SK-N-SH (cell line): Measurements from ENCODE around the gene ARHGAP21. TPM values are rescaled to one million over a fixed set of nuclear protein-coding genes. Genes with fewer than 3 reads are reported as not detected.
"Not testable (repeated sequence)": the region's sequence is repeated elsewhere in the genome, so short reads cannot be mapped to it uniquely, and the experiment has no call there.

ENCODE experiments used
- CTCF ChIA-PET: fragments of 300-600, 350-600 bp; formaldehyde crosslinking; extraction: SDS; loops from one replicate; lab custom pipeline; 2021; lab: Yijun Ruan, JAX
- POLR2A ChIA-PET: fragments of 350-600 bp; sonication (Branson Sonifier 250); formaldehyde crosslinking; extraction: SDS; loops from one replicate; lab custom pipeline; 2020; ENCODE audit warnings: antibody characterized with exemption, inconsistent platforms; lab: Yijun Ruan, JAX
- DNase-seq: peaks from one replicate; pipeline ENCODE4 v3.0.0; 2012
- H2AFZ ChIP-seq: fragments of 200-600 bp; sonication (generic); 2 replicates; pipeline ENCODE4 v1.8.1; 2016; ENCODE audit warnings: antibody characterized with exemption, mild to moderate bottlenecking, low read depth
- H3F3A ChIP-seq: fragments of 200-600 bp; sonication (generic); replicated peaks from 2 replicates; pipeline ENCODE3; 2016; ENCODE audit warnings: antibody characterized with exemption, mild to moderate bottlenecking; ENCODE audit not compliant: insufficient read depth
- H3K27ac ChIP-seq, 2 experiments: fragments of 200-500 bp in 1 of 2; fragments of 200-600 bp in 1 of 2; sonication (Bioruptor generic) in 1 of 2; sonication (generic), shearing (Covaris generic) in 1 of 2; 2 replicates each; pipeline versions ENCODE4 v1.5.1 to v1.6.1; 2014 to 2016; ENCODE audit warnings: low read depth in 2 of 2, inconsistent platforms in 1 of 2, low read length in 1 of 2, mild to moderate bottlenecking in 1 of 2, mixed read lengths in 1 of 2
- H3K27me3 ChIP-seq: fragments of 200-600 bp; sonication (generic), shearing (Covaris generic); 2 replicates; pipeline ENCODE4 v1.6.1; 2016; ENCODE audit warnings: mixed run types; ENCODE audit not compliant: insufficient read depth
- H3K36me3 ChIP-seq, 2 experiments: fragments of 200-500 bp in 1 of 2; fragments of 200-600 bp in 1 of 2; sonication (Bioruptor generic) in 1 of 2; sonication (generic) in 1 of 2; replicated peaks in 1 of 2; 2 replicates each; pipeline versions ENCODE3 to v1.5.1; 2014 to 2016; ENCODE audit warnings: low read length in 1 of 2, mild to moderate bottlenecking in 1 of 2; ENCODE audit not compliant: insufficient read depth in 2 of 2, control insufficient read depth in 1 of 2
- H3K4me1 ChIP-seq, 2 experiments: fragments of 200-500 bp in 1 of 2; fragments of 200-600 bp in 1 of 2; sonication (Bioruptor generic) in 1 of 2; sonication (generic), shearing (Covaris generic) in 1 of 2; 2 replicates each; pipeline versions ENCODE4 v1.5.1 to v1.6.1; 2014 to 2016; ENCODE audit warnings: low read depth in 1 of 2, low read length in 1 of 2, mixed run types in 1 of 2; ENCODE audit not compliant: insufficient read depth in 2 of 2, control insufficient read depth in 1 of 2
- H3K4me2 ChIP-seq: fragments of 200-600 bp; sonication (generic), shearing (Covaris generic); 2 replicates; pipeline ENCODE4 v1.6.1; 2017; ENCODE audit warnings: mixed run types
- H3K4me3 ChIP-seq, 2 experiments: fragments of 200-500 bp in 1 of 2; fragments of 200-600 bp in 1 of 2; sonication (Bioruptor generic) in 1 of 2; sonication (generic), shearing (Covaris generic) in 1 of 2; 2 replicates each; pipeline versions ENCODE4 v1.5.1 to v1.8.1; 2014 to 2016; ENCODE audit warnings: low read depth in 2 of 2, inconsistent platforms in 1 of 2, low read length in 1 of 2, mild to moderate bottlenecking in 1 of 2, mixed read lengths in 1 of 2, moderate library complexity in 1 of 2
- H3K79me2 ChIP-seq: fragments of 200-600 bp; sonication (generic); 2 replicates; pipeline ENCODE4 v1.8.1; 2017; ENCODE audit warnings: mild to moderate bottlenecking; ENCODE audit not compliant: insufficient read depth
- H3K9ac ChIP-seq: fragments of 200-600 bp; sonication (generic); 2 replicates; pipeline ENCODE4 v1.6.1; 2017; ENCODE audit warnings: mixed run types
- H3K9me2 ChIP-seq: fragments of 200-600 bp; sonication (generic); 2 replicates; pipeline ENCODE4 v1.6.1; 2017; ENCODE audit warnings: mixed run types
- H3K9me3 ChIP-seq: fragments of 200-600 bp; sonication (generic); 2 replicates; pipeline ENCODE4 v1.6.1; 2017; ENCODE audit warnings: mixed run types, mild to moderate bottlenecking, moderate library complexity
- H4K20me1 ChIP-seq: fragments of 200-600 bp; sonication (generic); 2 replicates; pipeline ENCODE4 v1.6.1; 2017; ENCODE audit warnings: mild to moderate bottlenecking, mixed run types; ENCODE audit not compliant: insufficient read depth
- FOXM1 ChIP-seq: IDR thresholded peaks from 2 replicates; pipeline ENCODE4 v1.4.0; 2012; ENCODE audit warnings: low read depth, mild to moderate bottlenecking
- GABPA ChIP-seq: IDR thresholded peaks from 2 replicates; pipeline ENCODE4 v1.4.0; 2012; ENCODE audit warnings: low read depth, mild to moderate bottlenecking
- NFIC ChIP-seq: IDR thresholded peaks from 2 replicates; pipeline ENCODE4 v1.4.0; 2012; ENCODE audit warnings: borderline replicate concordance
- PBX3 ChIP-seq: IDR thresholded peaks from 2 replicates; pipeline ENCODE4; 2012
- POLR2AphosphoS5 ChIP-seq: IDR thresholded peaks from 2 replicates; pipeline ENCODE4 v1.6.1; 2012; ENCODE audit warnings: low read depth, low read length
- USF1 ChIP-seq: IDR thresholded peaks from 2 replicates; pipeline ENCODE4 v1.4.0; 2012; ENCODE audit warnings: low read depth, borderline replicate concordance
- WGBS: methylation state at CpG from one replicate; pipeline ENCODE4 v1.1.6; 2017; ENCODE audit warnings: low lambda C conversion rate; 5-methylcytosine and 5-hydroxymethylcytosine counted together
- polyA plus RNA-seq, 3 experiments: library from polyadenylated mRNA; depleted of rRNA; stranded (reverse); fragments of >200 nt; gene quantifications; 2 replicates each; pipeline ENCODE4 v1.2.3, GENCODE V29; 2012

Gene ARHGAP21
- polyA plus RNA-seq, 1 of the 3 experiments (the other 2 are of a cell fraction) = 27.8 TPM

GRCh38 chr10:24623383-24623782, 100.3 kb downstream of the ARHGAP21 start:
- Histone ChIP-seq H3K9ac (no peak overlapping the region), H4K20me1 (0 out of 2 replicates have a peak, but pooled peaks cover 5% of the 10 kb centered on the region), H3K4me3 (no peak overlapping the region), H2AFZ (no peak overlapping the region), H3K27me3 (no peaks in the 10 kb centered on the region), H3K27ac (no peak overlapping the region), H3K9me3 (no peaks in the 10 kb centered on the region), H3F3A (peaks cover 10% of the 10 kb centered on the region), H3K36me3 (peaks cover 9 to 11% of the 10 kb centered on the region in 2 experiments), H3K4me1 (peaks cover 0 to 8% of the 10 kb centered on the region in 2 experiments; a peak in 2 of 4 replicates), H3K9me2 (no peaks in the 10 kb centered on the region), H3K79me2 (0 out of 2 replicates have a peak, but pooled peaks cover 5% of the 10 kb centered on the region), H3K4me2 (no peak overlapping the region)
- ChIA-PET CTCF (interaction anchor here (0.8 kb wide), 1 partner anchor 26 kb away, joined by 3 read pairs; no protein-coding TSS in a partner anchor), POLR2A (no interaction called here)
- no peak for TF ChIP-seq NFIC
- no peak for TF ChIP-seq FOXM1
- no peak for TF ChIP-seq POLR2AphosphoS5
- TF ChIP-seq USF1 = no peak
- no peak for DNase-seq
- 100% methylated on average over 2 of the region's 2 CpGs for WGBS

- Histone ChIP-seq H3F3A (peaks cover 11% of the 10 kb centered on the region), H3K36me3 (peaks cover 15% of the 10 kb centered on the region in 2 experiments), H3K9me2 (no peaks in the 10 kb centered on the region), H2AFZ (no peak overlapping the region), H4K20me1 (0 out of 2 replicates have a peak, but pooled peaks cover 5% of the 10 kb centered on the region), H3K4me2 (no peak overlapping the region), H3K9ac (no peak overlapping the region), H3K79me2 (0 out of 2 replicates have a peak, but pooled peaks cover 5% of the 10 kb centered on the region), H3K4me3 (no peak overlapping the region), H3K27ac (no peak overlapping the region), H3K27me3 (no peaks in the 10 kb centered on the region), H3K9me3 (no peaks in the 10 kb centered on the region), H3K4me1 (peaks cover 0 to 8% of the 10 kb centered on the region in 2 experiments; a peak in 2 of 4 replicates)
- no peak for DNase-seq
- TF ChIP-seq PBX3 = peak; percentile 29; the same call in 1 of the 2 replicates
- no peak for TF ChIP-seq GABPA
- ChIA-PET POLR2A (no interaction called here), CTCF (interaction anchor here (0.8 to 1.4 kb wide), 2 partner anchors 20 to 27 kb away, joined by 3 read pairs; no protein-coding TSS in a partner anchor)
- WGBS = 71% methylated on average over 4 of the region's 4 CpGs
Measured at GRCh38 chr10:24622781-24623301, 100.8 kb downstream of the ARHGAP21 start.

- H3K9me2 ChIP-seq, H3K27me3 ChIP-seq, DNase-seq, H3K4me2 ChIP-seq, H2AFZ ChIP-seq, H3K9ac ChIP-seq, H4K20me1 ChIP-seq, H3K27ac ChIP-seq, H3K4me1 ChIP-seq, POLR2A ChIA-PET, H3K9me3 ChIP-seq, H3K4me3 ChIP-seq: not testable (repeated sequence)
- CTCF ChIA-PET = interaction anchor here (1.4 kb wide), 1 partner anchor 22 kb away, joined by 3 read pairs; no protein-coding TSS in a partner anchor
- H3F3A ChIP-seq = peaks cover 22% of the 10 kb centered on the region
- H3K36me3 ChIP-seq = peaks cover 19 to 25% of the 10 kb centered on the region in 2 experiments
- WGBS = 98% methylated on average over 4 of the region's 4 CpGs
- H3K79me2 ChIP-seq = peaks cover 11% of the 10 kb centered on the region; the same call in 1 of the 2 replicates
Measured at GRCh38 chr10:24621035-24621795, 102.5 kb downstream of the ARHGAP21 start.

- H3K36me3 ChIP-seq = peaks cover 19 to 31% of the 10 kb centered on the region in 2 experiments
- H2AFZ ChIP-seq, DNase-seq, H3K27me3 ChIP-seq, H3K27ac ChIP-seq, H4K20me1 ChIP-seq, H3K9me3 ChIP-seq, POLR2A ChIA-PET, H3K9ac ChIP-seq, H3K4me3 ChIP-seq, H3K9me2 ChIP-seq, H3K4me2 ChIP-seq, H3K4me1 ChIP-seq, CTCF ChIA-PET: not testable (repeated sequence)
- peaks cover 18% of the 10 kb centered on the region; the same call in 1 of the 2 replicates for H3K79me2 ChIP-seq
- H3F3A ChIP-seq = peaks cover 22% of the 10 kb centered on the region
- WGBS = 96% methylated on average over 8 of the region's 8 CpGs
Measured at GRCh38 chr10:24619994-24620310, 103.7 kb downstream of the ARHGAP21 start.
